AG09309 (cell line): ENCODE measurements around the gene AGBL4.
"Not testable (repeated sequence)": the region's sequence is repeated elsewhere in the genome, so short reads cannot be mapped to it uniquely, and the experiment has no call there.

Experiments
- DNase-seq: peaks from one replicate; pipeline ENCODE4 v3.0.0-alpha.2; 2010; ENCODE audit warnings: low read depth
- H3K4me3 ChIP-seq: 2 replicates; pipeline ENCODE4 v1.5.1; 2011; ENCODE audit warnings: mild to moderate bottlenecking, low read depth, low read length, moderate library complexity; ENCODE audit not compliant: control insufficient read depth
- CTCF ChIP-seq: IDR thresholded peaks from 2 replicates; pipeline ENCODE4 v1.5.1; 2011; ENCODE audit warnings: mild to moderate bottlenecking, low read depth, low read length, inconsistent platforms; ENCODE audit not compliant: insufficient read depth, control insufficient read depth; ENCODE audit errors: missing control alignments

Gene AGBL4

GRCh38 chr1:49333906-49334305, 689.8 kb downstream of the AGBL4 start:
- H3K4me3 ChIP-seq: no peak overlapping the region
- no peak for DNase-seq
- no peak for TF ChIP-seq CTCF

GRCh38 chr1:49331066-49331852, 692.5 kb downstream of the AGBL4 start:
- no peak for DNase-seq
- no peak overlapping the region for H3K4me3 ChIP-seq
- no peak for TF ChIP-seq CTCF

GRCh38 chr1:49323925-49324540, 699.7 kb downstream of the AGBL4 start:
- no peak for DNase-seq
- no peak overlapping the region for H3K4me3 ChIP-seq
- TF ChIP-seq CTCF: no peak

- DNase-seq, H3K4me3 ChIP-seq: not testable (repeated sequence)
Measured at GRCh38 chr1:49320493-49320892, 703.3 kb downstream of the AGBL4 start.

- H3K4me3 ChIP-seq: no peak overlapping the region
- no peak for DNase-seq
- no peak for TF ChIP-seq CTCF
Measured at GRCh38 chr1:49319426-49319963, 704.3 kb downstream of the AGBL4 start.

- no peak for TF ChIP-seq CTCF
- no peak for DNase-seq
- H3K4me3 ChIP-seq: no peak overlapping the region
Measured at GRCh38 chr1:49318218-49318617, 705.5 kb downstream of the AGBL4 start.

GRCh38 chr1:49307457-49307856, 716.3 kb downstream of the AGBL4 start:
- H3K4me3 ChIP-seq: no peak overlapping the region
- DNase-seq: no peak
- no peak for TF ChIP-seq CTCF
